Ectodermal cell (in vitro differentiated cells): Measurements from ENCODE around the gene NSG2.

ENCODE experiments used
- H3K27ac ChIP-seq: 2 replicates; pipeline ENCODE4 v1.7.0; 2013; ENCODE audit warnings: mild to moderate bottlenecking, low read depth, low read length; ENCODE audit not compliant: insufficient read depth, poor library complexity, severe bottlenecking
- H3K27me3 ChIP-seq: 2 replicates; pipeline ENCODE4 v1.7.0; 2013; ENCODE audit warnings: mild to moderate bottlenecking, low read length; ENCODE audit not compliant: insufficient read depth, control insufficient read depth, poor library complexity, severe bottlenecking
- H3K36me3 ChIP-seq: one replicate; pipeline ENCODE4 v1.7.0; 2013; ENCODE audit warnings: low read length; ENCODE audit not compliant: control insufficient read depth, insufficient read depth
- H3K4me1 ChIP-seq: one replicate; pipeline ENCODE4 v1.7.0; 2013; ENCODE audit warnings: low read length; ENCODE audit not compliant: control insufficient read depth, insufficient read depth
- H3K4me3 ChIP-seq: 2 replicates; pipeline ENCODE4 v1.7.0; 2013; ENCODE audit warnings: low read depth, low read length, control low read depth; ENCODE audit not compliant: insufficient read depth
- H3K9me3 ChIP-seq: 2 replicates; pipeline ENCODE4 v1.7.0; 2013; ENCODE audit warnings: mild to moderate bottlenecking, low read length, moderate library complexity; ENCODE audit not compliant: control insufficient read depth
- WGBS, 2 experiments: methylation state at CpG; one replicate each; pipeline ENCODE4 v1.1.7; 2013; ENCODE audit warnings: missing lambda C conversion rate in 2 of 2; 5-methylcytosine and 5-hydroxymethylcytosine counted together

NSG2 gene

GRCh38 chr5:174022384-174023095 lies 23.0 kb upstream of the NSG2 start:
- Histone ChIP-seq H3K27me3 (no peaks in the 10 kb centered on the region), H3K4me1 (no peaks in the 10 kb centered on the region), H3K36me3 (no peaks in the 10 kb centered on the region), H3K4me3 (no peak overlapping the region), H3K9me3 (no peaks in the 10 kb centered on the region), H3K27ac (no peak overlapping the region)
- WGBS, 2 experiments, result 59 to 60% methylated on average over 4 of the region's 4 CpGs

GRCh38 chr5:174030286-174030685 lies 15.2 kb upstream of the NSG2 start:
- H3K4me3 ChIP-seq, result no peak overlapping the region
- H3K4me1 ChIP-seq, result no peaks in the 10 kb centered on the region
- no peaks in the 10 kb centered on the region for H3K27me3 ChIP-seq
- no peaks in the 10 kb centered on the region for H3K36me3 ChIP-seq
- WGBS, 2 experiments, result 100% methylated on average over 2 of the region's 2 CpGs; no CpG with 5 or more reads in 1 of the 2 experiments
- no peak overlapping the region for H3K27ac ChIP-seq
- no peaks in the 10 kb centered on the region for H3K9me3 ChIP-seq

- WGBS, 2 experiments, result 81 to 87% methylated on average over 5 to 6 of the region's 6 CpGs
- no peaks in the 10 kb centered on the region for H3K9me3 ChIP-seq
- no peaks in the 10 kb centered on the region for H3K27me3 ChIP-seq
- H3K27ac ChIP-seq, result no peak overlapping the region
- H3K36me3 ChIP-seq, result no peaks in the 10 kb centered on the region
- no peaks in the 10 kb centered on the region for H3K4me1 ChIP-seq
- no peak overlapping the region for H3K4me3 ChIP-seq
These were observed 846 bp upstream of the NSG2 start for GRCh38 chr5:174044466-174045254.

- Histone ChIP-seq H3K4me3 (no peak overlapping the region), H3K27me3 (no peaks in the 10 kb centered on the region), H3K4me1 (no peaks in the 10 kb centered on the region), H3K27ac (no peak overlapping the region), H3K36me3 (no peaks in the 10 kb centered on the region), H3K9me3 (no peaks in the 10 kb centered on the region)
- WGBS, 2 experiments, result 71 to 72% methylated on average over 5 of the region's 5 CpGs
These were observed 1.1 kb downstream of the NSG2 start for GRCh38 chr5:174046558-174046957.

- no peaks in the 10 kb centered on the region for H3K27me3 ChIP-seq
- H3K4me1 ChIP-seq, result no peaks in the 10 kb centered on the region
- H3K4me3 ChIP-seq, result no peak overlapping the region
- H3K27ac ChIP-seq, result no peak overlapping the region
- WGBS, 2 experiments, result 82 to 88% methylated on average over 4 of the region's 4 CpGs
- H3K36me3 ChIP-seq, result no peaks in the 10 kb centered on the region
- no peaks in the 10 kb centered on the region for H3K9me3 ChIP-seq
These were observed 2.1 kb downstream of the NSG2 start for GRCh38 chr5:174047472-174048099.

- Histone ChIP-seq H3K36me3 (no peaks in the 10 kb centered on the region), H3K27me3 (no peaks in the 10 kb centered on the region), H3K4me1 (no peaks in the 10 kb centered on the region), H3K9me3 (no peaks in the 10 kb centered on the region), H3K27ac (no peak overlapping the region), H3K4me3 (no peak overlapping the region)
- WGBS, 2 experiments, result 90 to 92% methylated on average over 5 of the region's 5 CpGs
These were observed 7.1 kb downstream of the NSG2 start for GRCh38 chr5:174052636-174053035.

GRCh38 chr5:174053905-174054304 lies 8.4 kb downstream of the NSG2 start:
- no peaks in the 10 kb centered on the region for H3K36me3 ChIP-seq
- no peak overlapping the region for H3K4me3 ChIP-seq
- WGBS, 2 experiments, result 96 to 100% methylated on average over 3 of the region's 3 CpGs
- no peak overlapping the region for H3K27ac ChIP-seq
- no peaks in the 10 kb centered on the region for H3K9me3 ChIP-seq
- H3K4me1 ChIP-seq, result no peaks in the 10 kb centered on the region
- no peaks in the 10 kb centered on the region for H3K27me3 ChIP-seq

GRCh38 chr5:174056064-174056847 lies 10.8 kb downstream of the NSG2 start:
- Histone ChIP-seq H3K4me1 (no peaks in the 10 kb centered on the region), H3K27me3 (no peaks in the 10 kb centered on the region), H3K27ac (no peak overlapping the region), H3K36me3 (no peaks in the 10 kb centered on the region), H3K9me3 (no peaks in the 10 kb centered on the region), H3K4me3 (no peak overlapping the region)
- WGBS, 2 experiments, result 90 to 94% methylated on average over 4 of the region's 4 CpGs

GRCh38 chr5:174057206-174057605 lies 11.7 kb downstream of the NSG2 start:
- no peaks in the 10 kb centered on the region for H3K9me3 ChIP-seq
- no peak overlapping the region for H3K4me3 ChIP-seq
- WGBS, 2 experiments, result 94 to 98% methylated on average over 5 to 6 of the region's 6 CpGs
- no peak overlapping the region for H3K27ac ChIP-seq
- no peaks in the 10 kb centered on the region for H3K27me3 ChIP-seq
- no peaks in the 10 kb centered on the region for H3K4me1 ChIP-seq
- H3K36me3 ChIP-seq, result no peaks in the 10 kb centered on the region
